H1 (cell line): ENCODE measurements around the gene SPDYE2B. TPM values are rescaled to one million over a fixed set of nuclear protein-coding genes. Genes with fewer than 3 reads are reported as not detected.
"Not testable (repeated sequence)": the region's sequence is repeated elsewhere in the genome, so short reads cannot be mapped to it uniquely, and the experiment has no call there.

Source experiments
- CTCF ChIA-PET: fragments of 300-600 bp; sonication (Branson Sonifier 250); formaldehyde crosslinking; loops from one replicate; lab custom pipeline; 2021; ENCODE audit not compliant: partially characterized antibody; lab: Charles Lee
- POLR2A ChIA-PET: fragments of 300-600 bp; sonication (Branson Sonifier 250); formaldehyde crosslinking; loops from one replicate; lab custom pipeline; 2021; ENCODE audit warnings: inconsistent platforms; ENCODE audit not compliant: partially characterized antibody; lab: Charles Lee
- DNase-seq, 2 experiments: peaks; one replicate each; pipeline versions ENCODE4 v3.0.0 to v3.0.0-alpha.2; 2010 to 2022; ENCODE audit warnings: low spot score in 2 of 2, low read depth in 1 of 2, mixed read lengths in 1 of 2
- FAIRE-seq: peaks from 2 replicates; lab custom pipeline; 2011; peaks lifted over from hg19 to GRCh38; lab: Jason Lieb, UNC
- H2AFZ ChIP-seq: 2 replicates; pipeline ENCODE4 v1.8.1; 2012; ENCODE audit warnings: low read length, inconsistent platforms
- H2AK5ac ChIP-seq: 2 replicates; pipeline ENCODE4 v1.6.1; 2013; ENCODE audit warnings: low read depth, low read length
- H2BK120ac ChIP-seq: replicated peaks from 2 replicates; pipeline ENCODE3; 2013; ENCODE audit warnings: low read depth, low read length, inconsistent platforms
- H2BK12ac ChIP-seq: 2 replicates; pipeline ENCODE4 v1.6.1; 2013; ENCODE audit warnings: low read depth, low read length
- H2BK15ac ChIP-seq: 2 replicates; pipeline ENCODE4 v1.6.1; 2013; ENCODE audit warnings: low read length
- H2BK20ac ChIP-seq: 2 replicates; pipeline ENCODE4 v1.6.1; 2013; ENCODE audit warnings: low read length
- H2BK5ac ChIP-seq: 2 replicates; pipeline ENCODE4 v1.6.1; 2013; ENCODE audit warnings: low read depth, low read length
- H3K14ac ChIP-seq: 2 replicates; pipeline ENCODE4 v1.6.1; 2013; ENCODE audit warnings: inconsistent platforms; ENCODE audit not compliant: insufficient read length
- H3K18ac ChIP-seq: 2 replicates; pipeline ENCODE4 v1.6.1; 2013; ENCODE audit warnings: low read length; ENCODE audit errors: extremely low read depth
- H3K23ac ChIP-seq: 2 replicates; pipeline ENCODE4 v1.6.1; 2013; ENCODE audit warnings: inconsistent platforms; ENCODE audit not compliant: insufficient read length
- H3K23me2 ChIP-seq: 2 replicates; pipeline ENCODE4 v1.6.1; 2013; ENCODE audit warnings: low read depth, low read length
- H3K27ac ChIP-seq: 2 replicates; pipeline ENCODE4 v1.6.1; 2011; ENCODE audit warnings: low read depth, low read length, inconsistent platforms
- H3K27me3 ChIP-seq, 4 experiments: replicated peaks in 1 of 4; 1 replicate in 1 of 4; 2 replicates in 3 of 4; pipeline versions ENCODE4 v1.6.1 to v1.8.1; 2011 to 2013; ENCODE audit warnings: low read length in 3 of 4, mild to moderate bottlenecking in 3 of 4, inconsistent platforms in 2 of 4, mixed read lengths in 2 of 4, moderate library complexity in 1 of 4; ENCODE audit not compliant: control insufficient read depth in 3 of 4, insufficient read depth in 3 of 4; ENCODE audit errors: extremely low read depth in 1 of 4
- H3K36me3 ChIP-seq, 4 experiments: 2 replicates each; pipeline versions ENCODE4 v1.6.1 to v1.8.1; 2011 to 2013; ENCODE audit warnings: mild to moderate bottlenecking in 4 of 4, low read length in 3 of 4, moderate library complexity in 2 of 4, control low read depth in 1 of 4, inconsistent platforms in 1 of 4; ENCODE audit not compliant: insufficient read depth in 4 of 4, control insufficient read depth in 2 of 4
- H3K4ac ChIP-seq: replicated peaks from 2 replicates; pipeline ENCODE3; 2013; ENCODE audit warnings: low read length, low read depth, mixed read lengths, inconsistent platforms; ENCODE audit not compliant: insufficient read length
- H3K4me1 ChIP-seq, 4 experiments: replicated peaks in 1 of 4; 1 replicate in 1 of 4; 2 replicates in 3 of 4; pipeline versions ENCODE4 v1.6.1 to v1.8.1; 2011 to 2013; ENCODE audit warnings: low read length in 3 of 4, inconsistent platforms in 2 of 4, mixed read lengths in 1 of 4; ENCODE audit not compliant: insufficient read depth in 4 of 4, control insufficient read depth in 3 of 4
- H3K4me2 ChIP-seq, 2 experiments: 2 replicates each; pipeline versions ENCODE4 v1.6.1 to v1.8.1; 2011 to 2013; ENCODE audit warnings: low read depth in 2 of 2, low read length in 2 of 2, control low read depth in 1 of 2, inconsistent platforms in 1 of 2, mild to moderate bottlenecking in 1 of 2; ENCODE audit not compliant: insufficient read depth in 1 of 2
- H3K4me3 ChIP-seq, 4 experiments: fragments of 200-600, 300-600 bp in 1 of 4; sonication (generic), shearing (Covaris generic), sonication (Bioruptor Twin) in 1 of 4; 2 replicates each; pipeline versions ENCODE4 v1.5.1 to v1.8.1; 2011 to 2016; ENCODE audit warnings: low read length in 4 of 4, low read depth in 3 of 4, control low read depth in 2 of 4, inconsistent platforms in 2 of 4, mild to moderate bottlenecking in 2 of 4, mixed read lengths in 1 of 4, moderate library complexity in 1 of 4; ENCODE audit not compliant: insufficient read depth in 2 of 4; ENCODE audit errors: extremely low read depth in 1 of 4
- H3K56ac ChIP-seq: replicated peaks from 2 replicates; pipeline ENCODE3; 2013; ENCODE audit warnings: low read depth, mild to moderate bottlenecking, mixed read lengths, low read length, inconsistent platforms; ENCODE audit not compliant: insufficient read length
- H3K79me1 ChIP-seq: 2 replicates; pipeline ENCODE4 v1.6.1; 2013; ENCODE audit warnings: low read depth, low read length, control low read depth
- H3K79me2 ChIP-seq, 2 experiments: 2 replicates each; pipeline versions ENCODE4 v1.6.1 to v1.8.1; 2012 to 2013; ENCODE audit warnings: low read length in 2 of 2, mild to moderate bottlenecking in 2 of 2, inconsistent platforms in 1 of 2; ENCODE audit not compliant: insufficient read depth in 2 of 2, control insufficient read depth in 1 of 2
- H3K9ac ChIP-seq, 4 experiments: replicated peaks in 1 of 4; 1 replicate in 1 of 4; 2 replicates in 3 of 4; pipeline versions ENCODE4 v1.6.1 to v1.8.1; 2011 to 2013; ENCODE audit warnings: low read depth in 3 of 4, low read length in 3 of 4, control low read depth in 2 of 4, mild to moderate bottlenecking in 2 of 4, moderate library complexity in 2 of 4, inconsistent platforms in 1 of 4; ENCODE audit errors: extremely low read depth in 1 of 4
- H3K9me3 ChIP-seq, 2 experiments: 2 replicates each; pipeline versions ENCODE4 v1.6.1 to v1.8.1; 2012 to 2013; ENCODE audit warnings: mild to moderate bottlenecking in 2 of 2, moderate library complexity in 2 of 2, control low read depth in 1 of 2, inconsistent platforms in 1 of 2, low read depth in 1 of 2, low read length in 1 of 2, mixed read lengths in 1 of 2; ENCODE audit not compliant: insufficient read depth in 2 of 2
- H4K20me1 ChIP-seq, 2 experiments: replicated peaks in 1 of 2; 2 replicates each; pipeline versions ENCODE3 to v1.8.1; 2011 to 2013; ENCODE audit warnings: inconsistent platforms in 2 of 2, low read length in 2 of 2, mild to moderate bottlenecking in 1 of 2; ENCODE audit not compliant: insufficient read depth in 2 of 2, control insufficient read depth in 1 of 2
- H4K5ac ChIP-seq: 2 replicates; pipeline ENCODE4 v1.6.1; 2013; ENCODE audit warnings: low read length, low read depth, mixed read lengths, inconsistent platforms; ENCODE audit not compliant: insufficient read length
- H4K8ac ChIP-seq: 2 replicates; pipeline ENCODE4 v1.8.0; 2013; ENCODE audit warnings: mild to moderate bottlenecking, moderate library complexity, low read length, inconsistent platforms; ENCODE audit not compliant: insufficient read depth; ENCODE audit errors: extremely low read depth
- H4K91ac ChIP-seq: replicated peaks from 2 replicates; pipeline ENCODE3; 2013; ENCODE audit warnings: low read length, mixed read lengths, inconsistent platforms; ENCODE audit not compliant: insufficient read length
- WGBS, 2 experiments: shearing (Covaris generic) in 1 of 2; methylation state at CpG; one replicate each; pipeline versions ENCODE4 v1.1.6 to v1.1.7; 2013 to 2015; ENCODE audit warnings: low lambda C conversion rate in 2 of 2, mixed read lengths in 2 of 2, inconsistent platforms in 1 of 2, low coverage in 1 of 2, missing lambda C conversion rate in 1 of 2; ENCODE audit not compliant: insufficient replicate concordance in 2 of 2, insufficient coverage in 1 of 2, insufficient read length in 1 of 2; ENCODE audit errors: extremely low coverage in 1 of 2, missing lambda C conversion rate in 1 of 2; 5-methylcytosine and 5-hydroxymethylcytosine counted together
- polyA plus RNA-seq, 7 experiments: library from polyadenylated mRNA; depleted of rRNA in 3 of 7; stranded (reverse) in 5 of 7; unstranded in 2 of 7; fragments of >200 nt in 5 of 7; fragments of 200-250 nt in 2 of 7; gene quantifications; 1 replicate in 5 of 7; 2 replicates in 1 of 7; 4 replicates in 1 of 7; pipeline versions ENCODE4 v1.2.1 to v1.2.3, GENCODE V29; 2011 to 2013; ENCODE audit warnings: missing spikeins in 2 of 7, mixed read lengths in 2 of 7
- total RNA-seq: library from RNA; stranded (reverse); fragmentation: NEBNext Ultra II Directional; extraction: Animal tissue kit (Norgen Biotek cat#: 25700); gene quantifications from 2 replicates; pipeline ENCODE4 v1.2.1, GENCODE V29; 2021

The SPDYE2B gene
- total and polyA plus RNA-seq, 2 of the 8 experiments (the other 6 are each of a cell fraction or from before 2014, with no cell fraction given): not detected

DNA sequence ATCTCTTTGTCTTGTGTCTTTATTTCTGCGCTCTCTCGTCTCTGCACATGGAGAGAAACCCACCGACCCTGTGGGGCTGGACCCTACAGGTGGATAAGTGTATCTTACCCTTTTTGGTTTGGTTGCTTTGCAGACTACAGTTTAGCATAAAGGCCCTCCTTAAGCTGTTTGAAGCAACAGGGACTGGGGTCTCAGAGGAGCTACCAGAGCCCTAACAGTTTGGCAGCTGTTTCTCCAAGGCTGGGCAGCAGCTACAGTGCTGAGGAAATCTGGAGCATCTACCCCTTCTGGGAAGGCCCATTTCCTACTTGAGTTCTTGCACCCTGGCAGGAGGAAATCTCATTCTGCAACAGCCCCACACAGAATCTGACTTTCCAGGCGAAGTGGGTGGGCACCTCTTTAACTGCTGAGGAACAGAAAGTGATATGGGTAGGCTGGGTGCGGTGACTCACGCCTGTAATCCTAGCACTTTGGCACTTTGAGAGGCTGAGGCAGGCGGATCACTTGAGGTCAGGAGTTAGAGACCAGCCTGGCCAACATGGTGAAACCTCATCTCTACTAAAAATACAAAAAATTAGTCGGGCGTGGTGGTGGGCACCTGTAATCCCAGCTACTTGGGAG is 23.4 kb downstream of the SPDYE2B start:
- H3K4me1 ChIP-seq, H3K27ac ChIP-seq, H4K91ac ChIP-seq, H3K79me2 ChIP-seq, H4K5ac ChIP-seq, POLR2A ChIA-PET, DNase-seq, H3K4me2 ChIP-seq, H3K9me3 ChIP-seq, H3K23me2 ChIP-seq, H3K9ac ChIP-seq, CTCF ChIA-PET, H3K27me3 ChIP-seq, H4K8ac ChIP-seq, H2AFZ ChIP-seq, H2BK20ac ChIP-seq, H2AK5ac ChIP-seq, H3K4me3 ChIP-seq, H2BK15ac ChIP-seq, H3K18ac ChIP-seq, H3K4ac ChIP-seq, H3K36me3 ChIP-seq, H3K56ac ChIP-seq, H3K23ac ChIP-seq, H3K14ac ChIP-seq, H2BK12ac ChIP-seq, H2BK5ac ChIP-seq, FAIRE-seq, H2BK120ac ChIP-seq, H3K79me1 ChIP-seq, H4K20me1 ChIP-seq: not testable (repeated sequence)
- no CpG with 5 or more reads among the region's 9 CpGs for WGBS, 2 experiments

DNA sequence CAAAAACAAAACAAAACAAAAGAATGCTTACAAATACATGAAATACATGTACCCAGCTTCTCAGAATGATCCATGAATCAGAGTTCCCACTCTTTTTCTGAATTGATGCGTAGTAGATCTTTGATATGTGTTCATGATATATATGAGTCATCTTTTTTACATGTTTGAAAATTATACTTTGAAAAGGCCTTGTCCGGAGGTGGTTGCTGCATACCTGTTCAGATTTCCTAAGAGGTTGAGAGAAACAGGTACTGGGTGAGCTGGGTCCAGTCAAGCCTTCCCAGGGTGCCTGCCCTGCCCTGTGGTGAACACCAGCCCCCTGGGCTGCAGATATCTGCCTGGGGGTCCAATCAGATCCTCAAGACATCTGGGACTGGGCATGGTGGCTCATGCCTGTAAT is 25.4 kb downstream of the SPDYE2B start:
- H2BK12ac ChIP-seq, H3K4me3 ChIP-seq, H4K5ac ChIP-seq, H3K14ac ChIP-seq, H3K36me3 ChIP-seq, H2BK120ac ChIP-seq, H3K9ac ChIP-seq, H4K20me1 ChIP-seq, H2BK5ac ChIP-seq, H3K23me2 ChIP-seq, H3K4ac ChIP-seq, H3K4me2 ChIP-seq, H2BK20ac ChIP-seq, CTCF ChIA-PET, H2AK5ac ChIP-seq, H3K56ac ChIP-seq, FAIRE-seq, H3K23ac ChIP-seq, H4K8ac ChIP-seq, H3K4me1 ChIP-seq, H3K27ac ChIP-seq, POLR2A ChIA-PET, H3K18ac ChIP-seq, H3K79me2 ChIP-seq, H2AFZ ChIP-seq, H3K9me3 ChIP-seq, H4K91ac ChIP-seq, H2BK15ac ChIP-seq, H3K27me3 ChIP-seq, H3K79me1 ChIP-seq, DNase-seq: not testable (repeated sequence)
- 83% methylated on average over 1 of the region's 2 CpGs; no CpG with 5 or more reads in 1 of the 2 experiments for WGBS, 2 experiments
